WERI-Rb-1 (cell line): ENCODE data around the gene RXFP4.
A peak's percentile ranks its signal among the peaks of the same experiment; 100 is the strongest.
"Not testable (repeated sequence)": the region's sequence is repeated elsewhere in the genome, so short reads cannot be mapped to it uniquely, and the experiment has no call there.

Experiments
- DNase-seq: peaks from one replicate; pipeline ENCODE4 v3.0.0-alpha.2; 2020
- H3K27ac ChIP-seq: fragments of 250-450 bp; sonication (Bioruptor Pico); 2 replicates; pipeline ENCODE4 v1.5.1; 2020; ENCODE audit warnings: mild to moderate bottlenecking, moderate library complexity
- H3K27me3 ChIP-seq: fragments of 250-450 bp; sonication (Bioruptor Pico); 2 replicates; pipeline ENCODE4 v1.5.1; 2021; ENCODE audit warnings: mild to moderate bottlenecking, low read depth, moderate library complexity; ENCODE audit not compliant: insufficient read depth, severe bottlenecking
- H3K36me3 ChIP-seq: fragments of 250-450 bp; sonication (Bioruptor Pico); 2 replicates; pipeline ENCODE4 v1.5.1; 2020; ENCODE audit warnings: mild to moderate bottlenecking, moderate library complexity
- H3K4me3 ChIP-seq: 2 replicates; pipeline ENCODE4 v1.5.1; 2011; ENCODE audit warnings: low read depth, mild to moderate bottlenecking, control low read depth, low read length
- H3K9me3 ChIP-seq: fragments of 250-450 bp; sonication (Bioruptor Pico); 2 replicates; pipeline ENCODE4 v1.5.1; 2021; ENCODE audit warnings: mild to moderate bottlenecking, moderate library complexity; ENCODE audit not compliant: severe bottlenecking
- TF ChIP-seq, protein P1 (sequence below): IDR thresholded peaks from 2 replicates; pipeline ENCODE4 v1.5.1; 2011; ENCODE audit warnings: low read depth, mild to moderate bottlenecking, control low read depth, inconsistent platforms, low read length

RXFP4 gene

DNA sequence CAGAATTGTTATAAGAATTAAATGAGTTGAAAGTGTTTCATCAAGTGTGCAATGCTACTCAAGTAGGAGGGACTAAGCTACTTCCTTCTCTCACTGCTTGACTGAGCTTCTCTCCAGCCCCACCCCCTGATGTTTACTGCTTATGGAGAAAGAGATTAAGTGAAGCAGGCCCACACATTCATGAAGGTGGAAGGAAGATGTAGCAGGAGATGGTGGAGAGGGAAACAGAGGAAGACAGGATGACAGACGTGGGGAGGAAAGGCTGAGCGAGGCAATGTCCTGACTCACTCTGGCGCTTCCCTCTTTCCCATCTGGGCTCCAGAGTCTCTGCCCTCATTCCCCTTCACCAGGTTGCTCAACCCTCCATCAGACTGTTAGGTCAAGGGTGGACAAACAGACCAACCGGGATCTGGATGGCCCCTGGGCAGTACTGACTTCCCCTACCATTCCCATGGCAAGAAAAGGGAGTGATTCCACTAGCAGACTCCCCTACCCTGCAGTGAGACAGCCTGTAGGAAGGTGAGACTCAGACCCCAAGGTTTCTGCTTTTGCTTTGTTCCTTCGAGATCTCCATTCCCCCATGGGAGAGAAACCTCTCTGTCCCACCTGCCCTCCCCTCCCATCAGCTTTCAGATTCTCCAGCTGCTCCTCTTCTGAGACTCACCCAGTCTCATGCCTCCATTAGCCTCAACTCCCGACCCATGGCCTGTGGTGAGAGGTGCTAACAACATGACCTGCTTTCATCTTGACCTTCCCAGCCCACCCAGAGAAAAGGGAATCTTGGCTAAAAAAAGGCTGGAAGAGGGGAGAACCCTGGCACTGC lies 40.0 kb downstream of the RXFP4 start:
- Histone ChIP-seq H3K27ac (peak overlapping the region; percentile 76), H3K27me3 (no peaks in the 10 kb centered on the region), H3K9me3 (no peaks in the 10 kb centered on the region), H3K36me3 (peaks cover 4% of the 10 kb centered on the region; the same call in 1 of the 2 replicates), H3K4me3 (no peak overlapping the region)
- TF ChIP-seq, protein P1, sequence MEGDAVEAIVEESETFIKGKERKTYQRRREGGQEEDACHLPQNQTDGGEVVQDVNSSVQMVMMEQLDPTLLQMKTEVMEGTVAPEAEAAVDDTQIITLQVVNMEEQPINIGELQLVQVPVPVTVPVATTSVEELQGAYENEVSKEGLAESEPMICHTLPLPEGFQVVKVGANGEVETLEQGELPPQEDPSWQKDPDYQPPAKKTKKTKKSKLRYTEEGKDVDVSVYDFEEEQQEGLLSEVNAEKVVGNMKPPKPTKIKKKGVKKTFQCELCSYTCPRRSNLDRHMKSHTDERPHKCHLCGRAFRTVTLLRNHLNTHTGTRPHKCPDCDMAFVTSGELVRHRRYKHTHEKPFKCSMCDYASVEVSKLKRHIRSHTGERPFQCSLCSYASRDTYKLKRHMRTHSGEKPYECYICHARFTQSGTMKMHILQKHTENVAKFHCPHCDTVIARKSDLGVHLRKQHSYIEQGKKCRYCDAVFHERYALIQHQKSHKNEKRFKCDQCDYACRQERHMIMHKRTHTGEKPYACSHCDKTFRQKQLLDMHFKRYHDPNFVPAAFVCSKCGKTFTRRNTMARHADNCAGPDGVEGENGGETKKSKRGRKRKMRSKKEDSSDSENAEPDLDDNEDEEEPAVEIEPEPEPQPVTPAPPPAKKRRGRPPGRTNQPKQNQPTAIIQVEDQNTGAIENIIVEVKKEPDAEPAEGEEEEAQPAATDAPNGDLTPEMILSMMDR = no peak
- peak; percentile 67 for DNase-seq

DNA sequence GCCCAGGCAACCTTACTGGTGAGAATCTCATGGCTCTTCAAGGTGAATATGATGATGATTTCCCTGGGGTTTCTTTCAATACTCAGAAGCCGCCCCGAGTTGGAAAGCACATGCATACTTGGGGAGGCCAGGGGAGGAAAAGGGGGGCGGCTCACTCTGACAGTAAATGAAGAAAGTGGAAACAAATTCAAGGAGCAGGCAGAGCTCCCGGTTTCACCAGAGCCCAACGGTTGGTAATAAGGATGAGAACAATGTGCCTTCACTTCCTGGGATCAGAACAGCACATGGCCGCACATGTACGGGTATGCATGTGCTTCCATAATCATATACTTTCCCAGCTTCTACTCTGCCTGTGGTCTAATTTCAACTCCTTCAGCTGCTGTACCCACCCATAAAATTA lies 40.7 kb downstream of the RXFP4 start:
- no peaks in the 10 kb centered on the region for H3K9me3 ChIP-seq
- TF ChIP-seq, protein P1 = no peak
- H3K27me3 ChIP-seq = no peaks in the 10 kb centered on the region
- DNase-seq = no peak
- peaks cover 4% of the 10 kb centered on the region; the same call in 1 of the 2 replicates for H3K36me3 ChIP-seq
- peak overlapping the region; percentile 76 for H3K27ac ChIP-seq
- H3K4me3 ChIP-seq = no peak overlapping the region

DNA sequence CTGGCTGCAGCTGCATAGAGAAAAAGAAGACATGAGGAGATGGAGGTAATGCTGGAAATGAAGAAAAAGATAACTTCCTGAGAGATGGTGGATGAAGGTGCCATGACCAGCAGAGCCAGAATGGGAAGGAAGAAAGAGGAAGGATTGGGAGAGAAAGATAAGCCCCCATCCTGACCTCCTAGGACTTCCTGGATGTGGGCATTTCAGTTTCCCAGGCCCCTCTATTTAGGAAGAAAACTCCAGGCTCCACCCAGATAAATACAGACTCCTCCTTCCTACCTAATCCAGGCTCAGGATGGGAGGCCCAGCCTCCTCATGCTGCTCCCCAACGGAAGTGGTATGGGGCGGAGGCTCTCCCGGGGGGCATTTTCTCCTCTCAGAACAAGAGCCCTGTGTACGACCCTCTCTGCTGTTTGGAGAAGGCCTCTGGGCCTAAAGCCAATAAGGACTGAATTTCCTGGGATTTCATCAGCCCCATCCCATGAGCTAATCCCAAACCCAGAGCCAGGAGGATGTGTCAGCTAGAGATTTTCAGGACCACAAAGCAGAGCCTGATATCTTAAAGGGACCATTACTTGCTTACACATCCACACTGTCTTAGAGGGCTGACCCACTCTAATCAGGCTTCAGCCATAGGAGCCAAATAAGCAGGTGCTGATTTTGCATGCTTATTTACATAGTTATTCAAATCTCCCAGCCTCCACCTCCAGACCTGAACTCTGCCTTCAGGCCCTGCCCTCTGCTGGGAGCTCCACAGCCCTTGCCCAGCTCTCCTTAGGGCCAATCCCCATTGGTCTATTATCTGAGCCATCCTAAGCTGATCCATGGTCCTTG lies 42.0 kb downstream of the RXFP4 start:
- peak overlapping the region; percentile 76 for H3K27ac ChIP-seq
- H3K4me3 ChIP-seq = no peak overlapping the region

DNA sequence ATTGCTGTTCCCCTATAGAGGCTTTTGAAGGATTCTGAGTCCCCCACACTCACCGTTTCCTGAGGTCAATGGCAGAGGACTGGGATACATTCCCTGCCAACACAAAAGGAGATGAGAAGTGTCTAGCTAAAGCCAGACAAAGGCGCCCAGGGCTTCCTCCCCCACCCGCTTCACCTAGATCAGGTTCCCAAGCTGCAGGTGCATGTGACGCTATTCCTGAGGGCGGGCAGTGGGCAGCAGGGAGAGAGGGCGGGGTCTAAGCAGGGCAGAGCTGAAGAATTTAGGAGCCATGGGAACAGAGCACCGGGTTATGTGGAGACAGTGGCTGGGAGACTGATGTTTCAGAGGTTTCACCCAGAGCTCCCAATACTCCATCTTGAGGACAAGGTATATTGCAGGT lies 42.9 kb downstream of the RXFP4 start:
- no peak for DNase-seq
- Histone ChIP-seq H3K27ac (peak overlapping the region; percentile 76), H3K9me3 (no peaks in the 10 kb centered on the region), H3K27me3 (no peaks in the 10 kb centered on the region), H3K36me3 (no peaks in the 10 kb centered on the region), H3K4me3 (no peak overlapping the region)
- TF ChIP-seq, protein P1 = no peak

More for the DNA sequence above, 42.0 kb downstream of the RXFP4 start:
- no peaks in the 10 kb centered on the region for H3K9me3 ChIP-seq
- TF ChIP-seq, protein P1 = peak; percentile 55
- peak; percentile 78 for DNase-seq
- H3K27me3 ChIP-seq = no peaks in the 10 kb centered on the region
- H3K36me3 ChIP-seq = 0 out of 2 replicates have a peak, but pooled peaks cover under 1% of the 10 kb centered on the region

DNA sequence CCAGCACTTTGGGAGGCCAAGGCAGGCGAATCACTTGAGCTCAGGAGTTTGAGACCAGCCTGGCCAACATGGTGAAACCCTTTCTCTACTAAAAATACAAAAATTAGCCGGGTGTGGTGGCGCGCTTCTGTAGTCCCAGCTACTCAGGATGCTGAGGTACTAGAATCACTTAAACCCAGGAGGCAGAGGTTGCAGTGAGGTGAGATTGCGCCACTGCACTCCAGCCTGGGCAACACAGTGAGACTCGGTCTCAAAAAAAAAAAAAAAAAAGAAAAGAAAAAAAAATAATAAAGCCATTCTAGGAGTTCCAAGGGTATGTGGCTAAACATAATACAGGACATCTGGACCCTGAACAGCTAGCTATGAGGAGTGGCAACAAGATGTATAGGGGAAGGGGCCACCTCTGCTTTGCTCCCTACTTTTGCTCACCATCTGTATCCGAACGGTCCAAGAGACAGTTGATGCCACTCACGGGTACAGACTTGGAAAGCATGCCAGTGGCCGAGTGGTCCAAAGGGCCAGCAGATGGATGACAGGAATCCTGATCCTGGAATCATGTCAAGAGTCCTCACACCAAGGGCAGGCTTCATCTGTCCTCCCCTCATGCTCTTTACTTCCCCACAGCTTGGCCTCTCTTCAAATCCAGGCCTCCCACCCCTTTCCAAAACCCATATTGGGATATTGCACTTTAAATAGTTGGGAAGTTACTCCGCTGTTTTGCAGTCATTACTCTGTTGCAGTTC lies 43.6 kb downstream of the RXFP4 start:
- H3K36me3 ChIP-seq = not testable (repeated sequence)

More for the DNA sequence above, 43.6 kb downstream of the RXFP4 start:
- H3K9me3 ChIP-seq, H3K27me3 ChIP-seq, H3K27ac ChIP-seq, DNase-seq, H3K4me3 ChIP-seq: not testable (repeated sequence)
